Activated CD8-positive, alpha-beta memory T cell treated with anti-CD3 and anti-CD28 coated beads for 36 hours (primary cell): Measurements from ENCODE around the gene MACROD2. TPM values are rescaled to one million over a fixed set of nuclear protein-coding genes. Genes with fewer than 3 reads are reported as not detected.
"Not testable (repeated sequence)": the region's sequence is repeated elsewhere in the genome, so short reads cannot be mapped to it uniquely, and the experiment has no call there.

ENCODE experiments used
- CTCF ChIA-PET: fragments of 350-600 bp; sonication (Branson Sonifier 250); formaldehyde crosslinking; loops from one replicate; lab custom pipeline; 2021; ENCODE audit warnings: antibody characterized with exemption; lab: Charles Lee
- POLR2A ChIA-PET: fragments of 350-600 bp; sonication (Branson Sonifier 250); formaldehyde crosslinking; loops from one replicate; lab custom pipeline; 2021; ENCODE audit warnings: antibody characterized with exemption; lab: Charles Lee
- total RNA-seq, 2 experiments: library from RNA; stranded (reverse); gene quantifications; one replicate each; pipeline ENCODE4 v1.2.3, GENCODE V29; 2021

MACROD2 gene
- total RNA-seq, 2 experiments from 2014 or later: not detected

DNA sequence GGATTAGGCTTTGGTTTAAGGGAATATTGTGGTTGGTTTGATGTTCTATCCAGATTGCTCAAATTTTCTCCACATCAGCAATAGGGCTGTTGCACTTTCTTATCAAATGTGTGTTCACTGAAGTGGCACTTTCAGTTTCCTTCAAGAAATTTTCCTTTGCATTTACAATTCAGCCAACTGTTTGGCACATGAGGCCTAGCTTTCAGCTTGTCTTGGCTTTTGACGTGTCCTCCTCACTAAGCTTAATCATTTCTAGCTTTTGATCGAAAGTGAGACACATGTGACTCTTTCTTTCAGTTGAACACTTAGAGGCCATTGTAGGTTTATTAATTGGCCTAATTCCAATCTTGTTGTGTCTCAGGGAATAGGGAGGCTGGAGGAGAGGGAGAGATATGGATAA, 237.3 kb downstream of the MACROD2 start:
- CTCF ChIA-PET: no interaction called here

DNA sequence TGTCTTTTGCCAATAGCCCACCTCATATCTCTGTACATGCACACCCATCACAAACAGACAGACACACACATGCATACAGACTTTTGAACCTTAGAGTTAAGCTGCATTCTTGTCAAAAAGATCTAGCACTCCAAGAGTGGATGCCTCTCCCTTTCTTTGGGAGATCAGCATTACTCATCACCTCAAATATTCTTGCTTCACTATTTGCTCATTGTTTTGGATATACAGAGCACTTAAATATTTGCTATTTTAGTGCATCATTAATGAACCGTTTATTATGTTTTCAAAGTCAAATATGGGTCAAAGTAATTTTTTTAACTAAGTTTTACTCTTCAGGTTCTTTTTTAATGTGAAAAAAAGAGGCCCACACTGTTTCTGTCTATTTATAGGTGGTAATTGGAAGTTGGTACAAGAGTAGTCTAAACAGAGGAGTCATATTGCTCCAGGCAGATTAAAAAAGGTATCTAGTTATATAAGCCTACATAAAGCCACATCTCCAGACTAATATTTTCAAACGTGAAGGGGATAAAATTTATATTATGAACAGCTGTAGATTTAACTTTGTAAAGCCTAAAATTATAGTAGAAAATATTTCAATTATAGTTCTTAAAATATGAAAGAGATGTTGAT, 239.5 kb downstream of the MACROD2 start:
- ChIA-PET POLR2A (no interaction called here), CTCF (no interaction called here)

More for the DNA sequence above, 237.3 kb downstream of the MACROD2 start:
- POLR2A ChIA-PET: no interaction called here

DNA sequence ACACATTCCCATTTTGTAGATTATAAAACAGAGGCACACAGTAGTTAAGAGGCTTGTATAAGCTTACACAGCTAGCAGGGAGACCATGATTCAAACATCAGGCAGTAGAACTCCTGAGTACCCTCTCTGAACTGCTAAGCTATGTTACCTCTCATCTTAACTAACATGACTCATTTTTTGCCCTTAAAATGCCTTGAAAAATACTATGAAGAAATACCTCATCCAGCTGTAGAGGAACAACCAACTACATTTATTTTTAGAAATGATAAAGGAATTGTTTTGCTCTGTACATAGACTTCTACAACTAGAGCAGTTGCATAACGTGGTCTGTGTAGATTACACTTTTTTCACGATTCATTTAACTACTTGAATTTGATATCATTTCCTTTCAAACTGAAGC, 240.0 kb downstream of the MACROD2 start:
- ChIA-PET POLR2A (no interaction called here), CTCF (no interaction called here)

DNA sequence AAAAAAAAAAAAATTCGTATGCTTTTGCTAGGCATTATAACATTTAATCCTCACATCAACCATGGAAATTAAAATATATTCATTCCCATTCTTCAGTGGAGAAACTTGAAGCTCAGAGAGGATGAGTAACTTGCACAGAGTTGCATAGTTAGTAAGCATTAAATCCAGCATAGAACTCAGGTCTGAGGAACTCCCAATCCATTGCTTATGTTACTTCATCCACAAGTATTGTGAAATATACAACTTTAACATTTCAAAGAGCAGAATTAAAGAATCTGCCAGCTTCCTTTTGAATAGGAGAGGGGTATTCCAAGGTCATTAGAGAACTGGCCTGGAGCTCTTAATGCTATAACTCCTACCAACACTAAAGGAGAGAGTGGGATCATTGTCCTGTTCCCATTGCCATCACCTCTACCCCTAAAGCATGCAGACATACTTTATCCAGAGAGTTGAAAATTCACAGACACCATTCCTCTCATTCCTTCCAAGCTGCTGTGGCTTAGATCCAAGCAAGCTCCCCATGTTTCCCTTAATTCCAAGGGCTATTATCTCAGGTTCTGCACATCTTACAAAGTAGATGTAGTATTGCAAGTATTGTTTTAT, 250.2 kb downstream of the MACROD2 start:
- ChIA-PET CTCF (no interaction called here), POLR2A (no interaction called here)

DNA sequence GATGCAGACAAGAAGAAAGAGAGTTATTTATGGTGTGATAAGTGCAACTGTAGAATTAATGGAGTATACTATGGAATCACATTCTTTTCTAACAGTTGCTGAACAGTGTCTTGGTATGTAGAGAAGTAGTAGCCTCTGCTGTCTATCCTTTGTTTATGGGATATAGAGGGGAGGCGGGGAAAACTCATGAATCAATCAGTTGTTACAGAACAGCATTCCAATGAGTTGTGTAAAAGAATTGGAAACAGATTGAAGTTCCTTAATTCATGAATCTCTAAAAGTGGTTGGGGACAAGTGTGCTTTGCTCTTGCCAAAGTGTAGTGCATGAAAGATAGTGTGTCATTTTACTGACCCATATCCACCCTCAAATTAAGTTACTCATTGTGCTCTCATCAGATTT, 264.4 kb downstream of the MACROD2 start:
- ChIA-PET CTCF (no interaction called here), POLR2A (no interaction called here)

DNA sequence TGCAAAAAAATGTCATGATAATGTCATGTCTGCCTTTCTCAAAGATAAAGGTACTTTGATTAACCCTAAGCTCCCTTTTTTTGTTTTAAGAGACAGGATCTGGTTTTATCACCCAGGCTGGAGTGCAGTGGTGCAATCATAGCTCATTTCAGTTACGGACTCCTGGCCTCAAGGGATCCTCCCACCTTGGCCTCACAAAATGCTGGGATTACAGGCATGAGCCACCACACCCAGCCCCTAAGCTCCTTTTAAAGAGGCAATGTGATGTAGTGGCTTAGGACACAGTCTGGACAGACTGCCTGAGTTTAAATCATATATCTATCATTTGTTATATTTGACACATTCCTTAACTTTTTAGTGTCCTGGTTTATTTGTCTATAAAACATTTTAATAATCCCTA, 265.1 kb downstream of the MACROD2 start:
- ChIA-PET CTCF (no interaction called here), POLR2A (no interaction called here)

DNA sequence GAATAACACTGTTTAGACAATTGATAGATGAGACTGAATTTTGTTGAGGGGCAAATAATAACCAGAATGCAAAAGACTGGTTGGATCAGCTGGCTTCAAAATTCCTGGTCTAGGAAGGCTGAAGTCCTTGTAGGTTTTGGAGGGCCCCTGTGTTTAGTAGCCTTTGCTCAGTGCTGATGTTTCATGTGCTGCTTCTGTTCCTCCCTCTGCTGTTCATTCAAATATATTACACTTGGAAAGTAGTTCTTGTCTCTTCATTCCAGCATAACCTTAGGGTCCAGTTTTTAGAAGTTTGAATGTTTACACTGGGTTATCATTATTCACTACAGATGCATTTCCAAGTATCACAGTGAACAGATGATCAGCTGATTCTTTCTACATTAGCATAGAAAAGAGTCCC, 269.6 kb downstream of the MACROD2 start:
- ChIA-PET POLR2A (no interaction called here), CTCF (no interaction called here)

DNA sequence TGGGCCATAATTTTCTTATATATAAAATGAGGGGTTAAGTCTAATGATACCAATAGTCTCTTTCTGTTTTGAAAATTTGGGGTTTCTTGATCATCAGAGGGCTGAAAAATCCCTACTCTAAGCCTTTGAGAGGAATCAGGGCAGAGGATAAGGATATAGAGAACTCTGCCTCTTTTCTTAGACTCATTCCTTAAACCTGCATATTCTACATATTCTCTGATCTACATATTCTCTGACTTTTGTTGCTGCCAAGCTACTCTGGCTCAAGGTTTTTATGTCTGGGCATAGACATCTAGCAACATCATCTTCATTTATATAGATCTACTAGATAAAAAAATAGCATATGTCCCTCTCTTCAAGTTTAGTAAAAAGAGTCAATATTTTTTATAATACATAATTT, 270.9 kb downstream of the MACROD2 start:
- ChIA-PET POLR2A (no interaction called here), CTCF (no interaction called here)

DNA sequence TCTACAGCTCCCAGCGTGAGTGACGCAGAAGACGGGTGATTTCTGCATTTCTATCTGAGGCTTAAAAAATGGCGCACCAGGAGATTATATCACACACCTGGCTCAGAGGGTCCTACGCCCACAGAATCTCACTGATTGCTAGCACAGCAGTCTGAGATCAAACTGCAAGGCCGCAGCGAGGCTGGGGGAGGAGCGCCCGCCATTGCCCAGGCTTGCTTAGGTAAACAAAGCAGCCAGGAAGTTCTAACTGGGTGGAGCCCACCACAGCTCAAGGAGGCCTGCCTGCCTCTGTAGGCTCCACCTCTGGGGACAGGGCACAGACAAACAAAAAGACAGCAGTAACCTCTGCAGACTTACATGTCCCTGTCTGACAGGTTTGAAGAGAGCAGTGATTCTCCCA, 275.4 kb downstream of the MACROD2 start:
- CTCF ChIA-PET, POLR2A ChIA-PET: not testable (repeated sequence)

DNA sequence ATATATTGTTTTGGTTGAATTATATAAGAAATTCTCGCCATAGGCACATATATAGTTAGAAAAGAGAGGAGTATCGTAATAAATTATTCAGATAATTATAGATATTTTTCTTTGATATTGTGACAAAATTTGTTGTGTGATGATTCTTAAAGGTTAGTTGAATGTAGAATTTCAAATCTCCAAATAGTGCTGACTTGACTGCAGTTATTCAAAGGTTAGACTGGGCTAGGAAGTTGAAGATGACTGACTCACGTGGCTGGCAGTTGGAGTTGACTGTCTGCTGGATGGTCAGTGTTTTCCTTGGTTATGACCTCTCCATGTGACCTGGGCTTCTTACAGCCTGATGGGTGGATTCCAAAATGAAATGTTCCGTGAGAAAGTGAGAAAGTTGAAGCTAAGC, 286.8 kb downstream of the MACROD2 start:
- ChIA-PET POLR2A (no interaction called here), CTCF (no interaction called here)

DNA sequence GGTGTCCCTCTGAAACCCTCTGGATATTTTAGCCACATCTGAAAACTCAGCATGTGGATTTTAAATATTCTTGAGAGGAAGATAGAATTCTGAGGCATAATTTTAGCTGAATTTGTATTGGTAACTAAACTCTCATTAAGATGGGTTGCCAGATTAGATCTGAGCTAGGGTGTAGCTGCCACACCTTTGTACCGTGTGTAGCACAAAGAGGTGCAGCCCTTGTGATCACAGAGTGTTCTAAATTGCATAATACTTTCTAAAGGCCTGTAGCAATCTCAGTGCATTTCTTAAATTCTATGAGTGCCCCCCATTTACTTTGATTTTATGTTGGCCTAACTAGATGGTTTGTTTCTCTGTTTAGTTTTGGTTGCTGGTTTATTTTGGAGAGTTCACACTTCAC, 289.1 kb downstream of the MACROD2 start:
- ChIA-PET POLR2A (no interaction called here), CTCF (no interaction called here)

DNA sequence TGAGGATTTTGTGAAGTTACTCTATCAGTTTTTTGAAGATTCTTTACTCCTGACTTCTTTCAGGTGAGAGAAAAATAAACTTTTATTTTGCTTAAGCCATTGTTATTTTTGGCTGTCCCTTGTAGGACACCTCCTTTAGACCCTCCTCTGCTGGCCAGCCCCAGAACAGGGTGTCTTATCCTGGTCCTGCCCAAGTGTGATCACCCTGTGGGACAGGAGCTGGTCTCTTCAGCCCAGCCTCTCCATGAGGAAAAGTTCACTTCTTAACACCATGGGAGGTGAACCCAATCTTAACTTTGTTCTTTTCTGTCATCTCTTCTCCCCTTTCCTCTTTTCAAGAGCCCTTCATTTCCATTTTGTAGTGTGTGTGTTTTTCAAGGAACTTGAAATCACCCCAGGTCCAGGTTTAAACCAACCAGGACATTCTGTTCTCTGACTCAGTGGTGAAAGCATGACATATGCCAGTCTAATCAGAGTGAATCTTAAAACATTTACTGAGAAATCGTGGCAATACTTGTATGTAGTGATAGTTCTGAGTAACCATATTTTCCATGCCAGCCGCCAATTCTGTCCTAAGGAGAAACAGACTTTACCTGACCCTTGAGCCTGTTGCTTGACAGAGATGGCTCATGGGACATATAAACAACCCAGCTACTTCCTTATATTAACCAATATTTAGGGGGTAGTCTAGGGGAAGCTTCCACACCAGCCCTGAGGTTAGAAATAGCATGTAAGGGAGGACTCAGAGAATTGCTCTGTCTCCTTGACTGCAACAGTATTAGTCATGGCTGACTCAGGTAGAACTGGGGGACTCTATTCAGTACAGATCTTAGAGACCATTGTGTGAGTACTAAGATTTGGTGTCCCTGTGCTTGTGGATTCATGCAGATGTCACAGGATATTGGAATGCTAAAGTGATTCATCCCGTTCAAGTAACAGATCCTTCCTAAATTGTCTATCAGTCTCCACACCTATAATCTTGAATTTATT, 293.3 kb downstream of the MACROD2 start:
- POLR2A ChIA-PET: no interaction called here

DNA sequence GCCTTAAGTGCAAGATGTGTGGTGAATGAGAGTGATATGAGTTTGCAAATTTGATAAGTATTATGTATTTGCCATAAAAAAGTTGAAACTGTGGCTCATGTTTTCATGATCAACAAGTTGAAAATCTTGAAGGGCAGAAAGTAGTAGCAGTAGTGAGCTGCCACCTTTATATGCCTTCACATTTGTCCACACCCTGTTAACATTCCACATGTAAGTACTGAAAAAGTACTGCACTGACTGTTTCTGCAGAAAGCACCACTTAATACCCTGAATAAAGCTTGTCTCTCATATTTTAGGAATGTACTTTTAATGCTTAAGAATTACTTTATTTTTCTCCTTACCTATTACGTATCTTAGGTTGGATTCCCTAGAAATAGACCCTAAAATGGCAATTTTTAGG, 296.2 kb downstream of the MACROD2 start:
- CTCF ChIA-PET: no interaction called here
- POLR2A ChIA-PET: no interaction called here

More for the DNA sequence above, 293.3 kb downstream of the MACROD2 start:
- CTCF ChIA-PET: no interaction called here

DNA sequence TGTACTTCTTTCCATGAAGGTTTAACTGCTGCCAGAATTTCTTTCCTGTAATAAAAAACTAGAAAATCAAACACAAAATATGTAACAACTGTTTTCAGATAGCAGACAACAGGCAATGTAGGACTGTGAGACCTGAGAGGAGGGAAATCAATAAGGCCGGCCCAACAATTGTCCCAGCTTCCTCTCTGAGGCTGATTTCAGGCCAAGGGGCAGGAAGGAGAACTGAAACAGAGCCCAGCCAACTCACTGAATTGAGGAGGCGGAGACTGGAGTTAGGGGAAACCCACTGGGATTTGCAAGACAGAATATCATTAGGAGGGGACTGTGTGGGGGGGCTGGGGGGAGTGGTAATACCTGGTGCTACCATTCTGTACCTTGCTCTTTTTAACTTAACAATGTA, 299.9 kb downstream of the MACROD2 start:
- ChIA-PET CTCF (no interaction called here), POLR2A (no interaction called here)

DNA sequence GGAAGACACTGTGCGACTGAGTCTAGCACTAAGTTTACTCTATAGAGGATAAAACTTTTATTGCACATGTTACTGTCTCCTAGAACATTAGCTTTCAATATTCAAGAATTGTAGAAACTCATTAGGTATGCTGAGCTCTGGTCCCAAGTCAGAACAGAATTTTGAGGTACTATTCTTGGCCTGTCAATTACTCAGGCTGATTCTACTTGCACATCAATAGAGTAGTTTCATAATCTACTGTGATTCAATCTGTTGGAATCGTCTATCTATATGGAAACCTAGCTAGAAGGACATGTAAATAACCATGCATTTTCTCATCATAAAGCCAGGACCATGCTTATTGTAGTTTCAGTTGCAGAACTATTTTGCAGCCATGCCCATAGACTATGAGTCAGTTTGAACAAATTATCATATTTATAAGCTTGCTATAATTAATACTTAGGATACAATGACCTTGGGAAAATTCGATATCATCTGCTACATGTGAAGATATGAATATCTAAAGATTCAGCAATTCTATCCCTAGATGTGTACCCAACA, 300.5 kb downstream of the MACROD2 start:
- ChIA-PET POLR2A (no interaction called here), CTCF (no interaction called here)

DNA sequence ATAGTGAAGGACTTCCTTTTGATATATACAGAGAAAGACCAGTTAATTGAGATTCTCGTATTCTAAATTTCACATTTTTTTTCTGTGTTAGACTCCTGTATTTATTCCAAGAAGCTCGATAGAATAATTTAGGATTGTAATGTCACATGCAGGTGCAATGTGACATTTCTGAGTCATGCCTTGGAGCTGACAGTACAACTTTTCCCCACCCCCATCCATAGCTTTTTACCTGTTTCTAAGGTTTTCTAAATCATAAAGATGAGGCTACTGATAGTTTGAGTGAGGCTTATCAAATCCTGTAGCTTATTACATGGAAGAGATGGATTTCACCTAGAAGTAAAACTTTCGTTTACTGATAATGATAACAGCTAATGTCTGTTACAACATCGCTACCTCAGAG, 304.5 kb downstream of the MACROD2 start:
- POLR2A ChIA-PET: no interaction called here
- CTCF ChIA-PET: no interaction called here

DNA sequence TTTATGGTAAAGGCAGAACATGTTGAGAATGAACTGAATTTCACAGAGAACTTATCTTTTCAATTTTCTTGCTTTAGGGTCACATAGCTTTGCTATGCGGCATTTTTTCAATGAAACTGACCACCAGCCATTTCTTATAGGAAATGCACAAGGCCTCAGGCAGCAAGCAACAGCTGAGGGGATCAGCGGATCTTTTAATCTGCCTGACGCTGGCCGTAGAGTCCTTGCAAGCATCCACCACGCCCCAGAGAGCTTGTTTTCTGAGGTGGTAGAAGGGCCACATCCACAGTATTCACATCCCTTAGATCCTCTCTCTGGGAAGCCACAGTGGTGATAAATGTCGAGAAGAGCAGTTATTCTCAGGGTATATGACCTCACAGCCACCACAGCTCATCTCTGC, 307.8 kb downstream of the MACROD2 start:
- CTCF ChIA-PET: no interaction called here
- POLR2A ChIA-PET: no interaction called here

DNA sequence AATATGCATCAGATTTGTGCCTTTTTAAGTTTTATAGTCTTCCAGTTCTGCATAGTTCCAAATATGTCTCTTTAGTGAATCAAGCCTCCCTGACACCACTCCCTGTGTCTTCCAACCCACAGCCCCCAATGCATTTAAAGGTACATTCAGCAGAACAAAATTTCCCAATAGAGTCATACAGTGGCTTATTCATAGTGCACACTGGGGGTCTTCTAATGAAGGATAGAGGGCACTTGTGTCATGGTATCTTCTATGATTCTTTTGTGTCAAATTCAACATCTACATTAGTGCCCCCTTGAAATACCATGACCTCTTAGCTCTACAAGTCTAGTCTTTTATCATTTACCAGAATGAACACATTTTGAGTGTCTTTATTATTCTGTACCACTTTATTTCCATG, 308.3 kb downstream of the MACROD2 start:
- CTCF ChIA-PET: no interaction called here
- POLR2A ChIA-PET: no interaction called here

DNA sequence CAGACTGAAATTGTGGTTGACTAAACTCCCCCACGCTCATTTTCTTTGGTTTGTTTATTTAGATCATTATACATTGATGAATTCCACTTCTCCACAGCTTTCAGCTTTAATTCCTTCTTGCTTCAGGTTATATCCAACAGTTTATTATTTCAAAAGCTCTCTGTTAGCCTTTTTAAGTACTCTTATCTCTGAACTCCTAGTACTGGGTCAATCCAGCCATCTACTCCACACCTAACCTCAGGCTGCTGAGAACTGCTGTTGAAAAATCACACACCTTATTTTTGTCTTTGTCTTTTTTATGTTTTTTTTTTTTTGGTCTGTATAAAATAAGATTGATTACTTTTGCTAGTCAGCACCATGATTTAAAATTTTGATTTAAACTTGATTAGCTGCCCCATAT, 309.2 kb downstream of the MACROD2 start:
- CTCF ChIA-PET: no interaction called here
- POLR2A ChIA-PET: no interaction called here

DNA sequence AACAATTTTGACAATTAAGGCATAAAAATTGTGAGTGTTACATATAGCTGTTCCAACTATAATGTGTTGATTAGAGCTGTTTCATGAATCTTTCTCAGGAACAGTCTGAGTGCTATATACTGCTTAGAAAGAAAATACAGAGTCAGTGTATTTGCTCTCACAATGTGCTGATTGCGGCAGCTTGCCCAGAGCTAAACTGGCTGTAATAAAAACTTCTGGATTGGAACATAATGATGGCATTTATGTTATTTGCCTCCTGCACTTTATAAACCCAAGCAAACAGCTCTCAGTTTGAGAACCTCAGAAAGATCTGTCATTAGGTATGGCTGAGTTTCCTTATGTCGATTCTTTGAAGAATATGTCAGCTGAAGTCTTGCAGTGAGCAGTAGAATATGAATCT, 312.6 kb downstream of the MACROD2 start:
- POLR2A ChIA-PET: no interaction called here
- CTCF ChIA-PET: no interaction called here
